ENCODE measurements around the gene URAD.
A peak's percentile ranks its signal among the peaks of the same experiment; 100 is the strongest.

URAD gene

DNA sequence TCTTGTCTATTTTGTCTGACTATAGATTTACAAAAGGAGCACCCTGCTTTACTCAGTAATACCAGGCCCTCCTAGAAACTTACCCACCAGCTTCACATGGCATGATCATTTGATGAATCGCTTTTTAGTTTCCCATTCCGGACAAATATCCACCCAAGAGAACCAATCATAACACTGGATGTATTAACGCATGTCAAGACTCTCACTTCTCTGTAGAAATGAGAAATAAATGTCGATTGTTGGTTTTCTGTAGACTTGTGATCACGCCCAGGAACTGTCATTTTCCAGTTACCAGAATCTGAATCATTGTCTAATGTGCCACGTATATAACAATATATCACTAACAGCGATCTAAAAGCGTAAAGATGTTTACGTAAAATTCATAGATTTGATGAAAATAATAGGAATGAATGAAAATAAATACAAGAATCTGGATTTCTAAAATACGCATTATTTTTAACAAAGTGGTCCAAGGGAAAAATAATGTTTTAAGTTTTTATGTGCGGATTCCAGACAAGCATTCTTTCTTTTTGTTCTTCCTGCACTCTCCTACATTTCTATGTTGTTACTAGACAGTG lies 33.4 kb downstream of the URAD start:
- Histone ChIP-seq H3K36me3 (ENCODE audit: control insufficient read depth, insufficient read depth, low read length) (no peaks in the 10 kb centered on the region), H2BK5ac (ENCODE audit: low read length) (no peak overlapping the region), H3K4me2 (ENCODE audit: low read length) (no peak overlapping the region), H2AK5ac (ENCODE audit: low read length) (no peak overlapping the region), H2BK15ac (replicated peaks; ENCODE audit: low read depth) (no peak overlapping the region), H4K8ac (ENCODE audit: low read depth, low read length) (no peak overlapping the region), H3K79me1 (ENCODE audit: low read length) (no peaks in the 10 kb centered on the region), H3K4ac (ENCODE audit: low read depth, low read length) (no peak overlapping the region), H3K56ac (ENCODE audit: low read length) (no peak overlapping the region), H3K27me3 (ENCODE audit: insufficient read depth, low read length, poor library complexity) (peaks cover 35% of the 10 kb centered on the region), H3K4me1 (ENCODE audit: control insufficient read depth, low read depth, low read length) (no peaks in the 10 kb centered on the region), H2BK120ac (ENCODE audit: low read depth, low read length) (no peak overlapping the region), H3K18ac (ENCODE audit: low read length) (no peak overlapping the region), H3K79me2 (ENCODE audit: control insufficient read depth, insufficient read depth, low read length) (no peaks in the 10 kb centered on the region), H3K4me3 (ENCODE audit: low read length) (no peak overlapping the region), H3K9ac (ENCODE audit: low read length) (no peak overlapping the region), H3K27ac (ENCODE audit: low read depth, low read length) (no peak overlapping the region), H4K5ac (ENCODE audit: low read length) (no peak overlapping the region), H3K23ac (ENCODE audit: low read length) (no peak overlapping the region)
- 100% methylated on average over 3 of the region's 11 CpGs for WGBS (ENCODE audit: extremely low coverage, insufficient coverage, low lambda C conversion rate)
- no peak for DNase-seq

DNA sequence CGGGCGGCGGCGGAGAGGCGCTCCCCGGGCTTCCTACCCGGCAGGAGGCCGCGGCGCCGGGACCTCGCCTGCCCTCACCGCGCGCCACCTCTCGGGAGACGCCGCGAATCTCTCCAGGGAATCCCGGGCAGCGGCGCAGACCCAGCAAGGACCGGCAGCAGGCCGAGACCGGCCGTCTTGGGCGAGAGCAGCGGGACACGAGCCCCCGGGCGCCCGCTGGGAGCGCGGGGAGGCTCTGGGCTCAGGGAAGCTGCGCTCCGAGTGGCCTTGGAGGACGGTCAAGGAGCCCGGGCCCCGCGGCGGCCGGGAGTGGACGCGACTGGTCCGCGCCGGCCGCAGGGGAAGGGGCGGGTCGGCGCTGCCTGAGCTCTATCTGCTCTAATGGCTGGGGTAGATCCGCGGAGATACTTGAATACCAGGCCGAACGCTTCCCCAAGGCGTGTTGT lies 34.1 kb downstream of the URAD start:
- Histone ChIP-seq H3K9ac (ENCODE audit: low read length) (no peak overlapping the region), H3K56ac (ENCODE audit: low read length) (peak overlapping the region; percentile 42), H3K27me3 (ENCODE audit: insufficient read depth, low read length, poor library complexity) (peaks cover 32% of the 10 kb centered on the region), H3K27ac (ENCODE audit: low read depth, low read length) (no peak overlapping the region), H3K18ac (ENCODE audit: low read length) (no peak overlapping the region), H4K8ac (ENCODE audit: low read depth, low read length) (no peak overlapping the region), H3K4me1 (ENCODE audit: control insufficient read depth, low read depth, low read length) (no peaks in the 10 kb centered on the region), H3K79me2 (ENCODE audit: control insufficient read depth, insufficient read depth, low read length) (no peaks in the 10 kb centered on the region), H2BK5ac (ENCODE audit: low read length) (no peak overlapping the region), H3K4me2 (ENCODE audit: low read length) (peak overlapping the region; percentile 74), H3K4me3 (ENCODE audit: low read length) (no peak overlapping the region), H4K5ac (ENCODE audit: low read length) (no peak overlapping the region), H3K79me1 (ENCODE audit: low read length) (no peaks in the 10 kb centered on the region), H3K36me3 (ENCODE audit: control insufficient read depth, insufficient read depth, low read length) (no peaks in the 10 kb centered on the region), H3K23ac (ENCODE audit: low read length) (no peak overlapping the region), H3K4ac (ENCODE audit: low read depth, low read length) (no peak overlapping the region), H2BK120ac (ENCODE audit: low read depth, low read length) (no peak overlapping the region), H2AK5ac (ENCODE audit: low read length) (no peak overlapping the region), H2BK15ac (replicated peaks; ENCODE audit: low read depth) (no peak overlapping the region)
- no CpG with 5 or more reads among the region's 56 CpGs for WGBS (ENCODE audit: extremely low coverage, insufficient coverage, low lambda C conversion rate)
- peak; percentile 68 for DNase-seq

DNA sequence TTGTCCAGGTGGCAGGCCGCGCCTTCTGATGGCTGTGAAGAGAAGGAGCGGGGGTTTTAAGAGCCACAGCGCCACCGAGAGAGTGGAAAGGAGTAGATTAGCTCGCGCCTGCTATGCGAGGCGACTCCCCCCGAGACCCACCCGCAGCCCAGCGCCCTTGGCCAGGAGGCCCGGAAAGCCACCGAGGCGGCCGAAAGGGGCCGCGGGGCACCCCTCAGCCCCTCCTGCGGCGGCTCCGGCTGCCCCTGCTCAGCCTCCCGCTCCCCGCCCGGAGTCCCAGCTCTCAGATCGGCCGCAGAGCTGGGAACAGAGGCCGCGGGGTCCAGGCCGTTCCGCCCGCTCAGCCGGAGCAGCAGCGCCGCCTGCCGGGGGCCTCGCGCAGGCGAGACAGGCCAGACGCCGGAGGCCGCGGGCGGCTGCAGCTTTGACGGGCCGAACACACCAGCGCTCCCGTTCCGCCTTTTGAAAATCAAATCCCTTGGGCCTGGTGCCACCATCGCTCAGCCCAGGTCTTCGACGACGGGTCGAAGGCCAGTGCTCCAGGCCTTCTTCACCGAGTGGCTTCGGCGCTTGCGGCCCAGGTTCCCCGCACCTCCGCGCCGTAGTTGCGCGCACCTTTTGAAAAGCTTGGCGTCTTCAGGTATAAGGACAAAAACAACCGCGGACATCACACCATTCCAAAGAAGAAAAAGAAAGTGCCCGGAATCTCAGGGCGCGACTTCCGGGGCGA lies 34.7 kb downstream of the URAD start:
- H3K56ac ChIP-seq (ENCODE audit: low read length): peak overlapping the region; percentile 79
- H2BK15ac ChIP-seq (replicated peaks; ENCODE audit: low read depth): no peak overlapping the region
- H3K4me3 ChIP-seq (ENCODE audit: low read length): no peak overlapping the region
- peak overlapping the region; percentile 74 for H3K4me2 ChIP-seq (ENCODE audit: low read length)
- peaks cover 26% of the 10 kb centered on the region for H3K27me3 ChIP-seq (ENCODE audit: insufficient read depth, low read length, poor library complexity)
- peak overlapping the region; percentile 24 for H3K23ac ChIP-seq (ENCODE audit: low read length)
- WGBS (ENCODE audit: extremely low coverage, insufficient coverage, low lambda C conversion rate): no CpG with 5 or more reads among the region's 71 CpGs
- no peaks in the 10 kb centered on the region for H3K4me1 ChIP-seq (ENCODE audit: control insufficient read depth, low read depth, low read length)
- no peak overlapping the region for H2BK120ac ChIP-seq (ENCODE audit: low read depth, low read length)
- H4K8ac ChIP-seq (ENCODE audit: low read depth, low read length): no peak overlapping the region
- no peaks in the 10 kb centered on the region for H3K79me2 ChIP-seq (ENCODE audit: control insufficient read depth, insufficient read depth, low read length)
- peak; percentile 91 for DNase-seq
- no peak overlapping the region for H4K5ac ChIP-seq (ENCODE audit: low read length)
- H3K9ac ChIP-seq (ENCODE audit: low read length): peak overlapping the region; percentile 44
- no peaks in the 10 kb centered on the region for H3K79me1 ChIP-seq (ENCODE audit: low read length)
- H3K4ac ChIP-seq (ENCODE audit: low read depth, low read length): no peak overlapping the region
- H2BK5ac ChIP-seq (ENCODE audit: low read length): no peak overlapping the region
- H3K36me3 ChIP-seq (ENCODE audit: control insufficient read depth, insufficient read depth, low read length): no peaks in the 10 kb centered on the region
- H3K18ac ChIP-seq (ENCODE audit: low read length): no peak overlapping the region
- H3K27ac ChIP-seq (ENCODE audit: low read depth, low read length): no peak overlapping the region
- H2AK5ac ChIP-seq (ENCODE audit: low read length): no peak overlapping the region

DNA sequence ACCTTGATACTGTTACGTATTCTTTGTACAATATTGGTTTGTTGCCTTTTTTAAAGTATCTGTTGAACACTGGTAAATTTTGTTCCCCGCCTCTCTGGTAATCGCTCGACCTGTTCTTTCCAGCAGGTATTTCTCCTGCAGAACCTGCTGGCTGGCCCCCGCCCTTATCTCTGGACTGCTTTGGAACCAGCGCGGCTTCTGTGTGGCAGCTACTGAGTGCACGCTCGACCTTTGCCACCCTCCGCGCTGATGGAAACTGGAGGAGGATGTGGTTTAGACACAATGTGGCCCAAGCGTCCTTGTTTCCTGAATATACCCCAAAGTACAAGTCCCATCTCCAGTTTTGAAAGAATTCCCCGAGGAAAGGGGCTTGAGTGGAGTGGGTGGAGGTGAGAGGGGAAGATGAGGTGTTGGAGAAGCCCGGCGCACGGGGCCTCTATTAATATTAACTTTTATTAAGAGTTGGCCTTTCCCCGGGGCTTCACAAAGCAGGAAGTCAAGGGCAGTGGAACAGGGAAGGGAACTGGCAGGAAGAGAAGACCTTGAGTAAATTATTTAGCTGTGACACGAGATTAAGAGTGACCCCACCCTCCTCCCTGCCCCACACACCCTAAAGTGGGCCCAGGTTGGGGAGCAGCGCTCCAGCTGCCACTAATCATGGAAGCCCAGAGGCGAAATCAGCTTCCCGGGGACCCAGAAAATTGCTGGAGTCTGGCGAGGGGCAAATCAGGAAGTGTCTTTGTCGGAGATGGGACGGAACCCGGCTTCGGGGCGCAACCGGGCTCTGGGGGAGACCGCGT lies 35.4 kb downstream of the URAD start:
- no peak overlapping the region for H3K27ac ChIP-seq (ENCODE audit: low read depth, low read length)

DNA sequence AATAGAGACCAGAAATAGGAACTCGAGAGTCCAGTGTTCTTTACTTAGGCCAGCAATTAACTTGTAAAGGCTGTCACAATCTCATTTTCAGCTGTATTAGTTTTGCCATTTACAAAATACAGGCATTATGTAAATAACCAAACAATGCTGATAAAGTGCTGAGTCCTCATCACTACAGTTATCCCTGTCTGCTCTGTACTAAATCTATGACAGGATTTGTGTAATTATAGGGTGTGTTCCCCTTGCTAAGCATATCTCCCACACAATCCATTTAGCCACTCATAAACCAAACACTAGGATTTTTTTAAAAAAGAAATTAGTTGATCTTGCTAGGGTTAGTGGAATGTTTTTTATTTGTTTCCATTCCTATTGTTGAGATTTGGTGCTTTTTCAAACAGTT lies 45.5 kb downstream of the URAD start:
- Histone ChIP-seq H3K79me1 (ENCODE audit: low read length) (no peaks in the 10 kb centered on the region), H2BK5ac (ENCODE audit: low read length) (no peak overlapping the region), H2BK15ac (replicated peaks; ENCODE audit: low read depth) (no peak overlapping the region), H2BK120ac (ENCODE audit: low read depth, low read length) (no peak overlapping the region), H3K4me1 (ENCODE audit: control insufficient read depth, low read depth, low read length) (no peaks in the 10 kb centered on the region), H3K4ac (ENCODE audit: low read depth, low read length) (no peak overlapping the region), H4K5ac (ENCODE audit: low read length) (no peak overlapping the region), H4K8ac (ENCODE audit: low read depth, low read length) (no peak overlapping the region), H3K18ac (ENCODE audit: low read length) (no peak overlapping the region), H3K9ac (ENCODE audit: low read length) (no peak overlapping the region), H2AK5ac (ENCODE audit: low read length) (no peak overlapping the region), H3K4me2 (ENCODE audit: low read length) (no peak overlapping the region), H3K23ac (ENCODE audit: low read length) (no peak overlapping the region), H3K4me3 (ENCODE audit: low read length) (no peak overlapping the region), H3K79me2 (ENCODE audit: control insufficient read depth, insufficient read depth, low read length) (no peaks in the 10 kb centered on the region), H3K36me3 (ENCODE audit: control insufficient read depth, insufficient read depth, low read length) (no peaks in the 10 kb centered on the region), H3K27me3 (ENCODE audit: insufficient read depth, low read length, poor library complexity) (no peaks in the 10 kb centered on the region), H3K27ac (ENCODE audit: low read depth, low read length) (no peak overlapping the region), H3K56ac (ENCODE audit: low read length) (no peak overlapping the region)
- DNase-seq: no peak
- no CpG with 5 or more reads among the region's 1 CpG for WGBS (ENCODE audit: extremely low coverage, insufficient coverage, low lambda C conversion rate)

More for the DNA sequence above, 35.4 kb downstream of the URAD start:
- Histone ChIP-seq H4K8ac (ENCODE audit: low read depth, low read length) (no peak overlapping the region), H3K36me3 (ENCODE audit: control insufficient read depth, insufficient read depth, low read length) (no peaks in the 10 kb centered on the region), H3K4me2 (ENCODE audit: low read length) (no peak overlapping the region), H4K5ac (ENCODE audit: low read length) (no peak overlapping the region), H3K4me3 (ENCODE audit: low read length) (no peak overlapping the region), H2AK5ac (ENCODE audit: low read length) (no peak overlapping the region), H2BK15ac (replicated peaks; ENCODE audit: low read depth) (no peak overlapping the region), H3K56ac (ENCODE audit: low read length) (peak overlapping the region; percentile 15), H3K79me2 (ENCODE audit: control insufficient read depth, insufficient read depth, low read length) (no peaks in the 10 kb centered on the region), H3K79me1 (ENCODE audit: low read length) (no peaks in the 10 kb centered on the region), H3K18ac (ENCODE audit: low read length) (no peak overlapping the region), H2BK5ac (ENCODE audit: low read length) (no peak overlapping the region), H2BK120ac (ENCODE audit: low read depth, low read length) (no peak overlapping the region), H3K27me3 (ENCODE audit: insufficient read depth, low read length, poor library complexity) (peaks cover 23% of the 10 kb centered on the region), H3K4me1 (ENCODE audit: control insufficient read depth, low read depth, low read length) (no peaks in the 10 kb centered on the region), H3K4ac (ENCODE audit: low read depth, low read length) (no peak overlapping the region), H3K23ac (ENCODE audit: low read length) (no peak overlapping the region), H3K9ac (ENCODE audit: low read length) (no peak overlapping the region)
- DNase-seq: no peak
- no CpG with 5 or more reads among the region's 30 CpGs for WGBS (ENCODE audit: extremely low coverage, insufficient coverage, low lambda C conversion rate)

All from mesendoderm (in vitro differentiated cells).